HepG2 (cell line): ENCODE data around the gene SUN5. TPM values are rescaled to one million over a fixed set of nuclear protein-coding genes. Genes with fewer than 3 reads are reported as not detected.
A peak's percentile ranks its signal among the peaks of the same experiment; 100 is the strongest.

Experiments used
- BCLAF1 ChIP-seq: fragments of 450-650 bp; IDR thresholded peaks from 2 replicates; pipeline ENCODE4 v1.6.1; 2017; ENCODE audit warnings: mild to moderate bottlenecking
- ETV6 ChIP-seq: sonication (generic); formaldehyde crosslinking; conservative IDR thresholded peaks from 2 replicates; pipeline ENCODE4 v1.4.0; 2020; ENCODE audit warnings: missing genetic modification reagents
- GATAD1 ChIP-seq: IDR thresholded peaks from 2 replicates; pipeline ENCODE4 v1.6.1; 2016; ENCODE audit warnings: missing genetic modification reagents, missing compliant biosample characterization
- GMEB1 ChIP-seq: sonication (generic); formaldehyde crosslinking; IDR thresholded peaks from 2 replicates; pipeline ENCODE4 v1.5.1; 2020; ENCODE audit warnings: missing genetic modification reagents, mild to moderate bottlenecking, borderline replicate concordance
- NFKBIZ ChIP-seq: IDR thresholded peaks from 2 replicates; pipeline ENCODE4 v1.6.1; 2018; ENCODE audit warnings: missing genetic modification reagents, missing compliant biosample characterization
- POLR2A ChIP-seq, 2 experiments: IDR thresholded peaks; 2 replicates each; pipeline ENCODE4 v1.6.1; 2011; ENCODE audit warnings: low read depth in 2 of 2, low read length in 2 of 2, mild to moderate bottlenecking in 1 of 2, moderate library complexity in 1 of 2; ENCODE audit not compliant: insufficient read depth in 1 of 2
- SIN3B ChIP-seq: fragments of 150-350 bp; IDR thresholded peaks from 2 replicates; pipeline ENCODE4 v1.6.1; 2014; ENCODE audit warnings: low read length
- SKI ChIP-seq: fragments of 450-650 bp; IDR thresholded peaks from one replicate; pipeline ENCODE4 v1.6.1; 2018; ENCODE audit warnings: mild to moderate bottlenecking; ENCODE audit not compliant: partially characterized antibody
- ZFP37 ChIP-seq: sonication (generic); formaldehyde crosslinking; IDR thresholded peaks from 2 replicates; pipeline ENCODE4 v1.4.0; 2020; ENCODE audit warnings: missing genetic modification reagents, borderline replicate concordance
- ZNF550 ChIP-seq: sonication (generic); formaldehyde crosslinking; IDR thresholded peaks from 2 replicates; pipeline ENCODE4 v1.4.0; 2020; ENCODE audit warnings: mild to moderate bottlenecking, missing genetic modification reagents, borderline replicate concordance
- ZNF678 ChIP-seq: sonication (generic); formaldehyde crosslinking; IDR thresholded peaks from 2 replicates; pipeline ENCODE4 v1.4.0; 2020; ENCODE audit warnings: mild to moderate bottlenecking, missing genetic modification reagents
- ZSCAN31 ChIP-seq: sonication (generic); formaldehyde crosslinking; IDR thresholded peaks from 2 replicates; pipeline ENCODE4 v1.5.0; 2020; ENCODE audit warnings: low read depth, mild to moderate bottlenecking, missing genetic modification reagents
- polyA plus RNA-seq, 8 experiments: library from polyadenylated mRNA; depleted of rRNA in 3 of 8; stranded (reverse) in 7 of 8; unstranded in 1 of 8; fragments of >200 nt; fragmentation: Illumina TruSeq in 4 of 8; extraction: Trizol in 4 of 8; gene quantifications; 2 replicates each; pipeline versions ENCODE4 v1.2.1 to v1.2.3, GENCODE V29; 2011 to 2016; ENCODE audit warnings: low read depth in 4 of 8, missing spikeins in 1 of 8, mixed read lengths in 1 of 8; ENCODE audit not compliant: insufficient read depth in 1 of 8
- total RNA-seq, 5 experiments: library from RNA; depleted of rRNA; stranded (reverse); fragments of >200 nt; fragmentation: Illumina TruSeq; extraction: Trizol; gene quantifications; 2 replicates each; pipeline ENCODE4 v1.2.3, GENCODE V29; 2016; ENCODE audit warnings: low read depth in 1 of 5
- TF ChIP-seq, protein P1 (sequence below): sonication (generic); formaldehyde crosslinking; IDR thresholded peaks from 2 replicates; pipeline ENCODE4 v1.5.0; 2020; ENCODE audit warnings: missing genetic modification reagents
- TF ChIP-seq, protein P2 (sequence below), 2 experiments: sonication (generic) in 1 of 2; formaldehyde crosslinking in 1 of 2; IDR thresholded peaks; 2 replicates each; pipeline versions ENCODE4 v1.6.1 to v1.9.0; 2014 to 2022; ENCODE audit warnings: antibody characterized with exemption in 1 of 2, borderline replicate concordance in 1 of 2, inconsistent platforms in 1 of 2, low read depth in 1 of 2, missing genetic modification reagents in 1 of 2

SUN5 gene
- total and polyA plus RNA-seq, 2 of the 13 experiments (the other 11 are each of a cell fraction or from before 2014, with no cell fraction given) = not detected

DNA sequence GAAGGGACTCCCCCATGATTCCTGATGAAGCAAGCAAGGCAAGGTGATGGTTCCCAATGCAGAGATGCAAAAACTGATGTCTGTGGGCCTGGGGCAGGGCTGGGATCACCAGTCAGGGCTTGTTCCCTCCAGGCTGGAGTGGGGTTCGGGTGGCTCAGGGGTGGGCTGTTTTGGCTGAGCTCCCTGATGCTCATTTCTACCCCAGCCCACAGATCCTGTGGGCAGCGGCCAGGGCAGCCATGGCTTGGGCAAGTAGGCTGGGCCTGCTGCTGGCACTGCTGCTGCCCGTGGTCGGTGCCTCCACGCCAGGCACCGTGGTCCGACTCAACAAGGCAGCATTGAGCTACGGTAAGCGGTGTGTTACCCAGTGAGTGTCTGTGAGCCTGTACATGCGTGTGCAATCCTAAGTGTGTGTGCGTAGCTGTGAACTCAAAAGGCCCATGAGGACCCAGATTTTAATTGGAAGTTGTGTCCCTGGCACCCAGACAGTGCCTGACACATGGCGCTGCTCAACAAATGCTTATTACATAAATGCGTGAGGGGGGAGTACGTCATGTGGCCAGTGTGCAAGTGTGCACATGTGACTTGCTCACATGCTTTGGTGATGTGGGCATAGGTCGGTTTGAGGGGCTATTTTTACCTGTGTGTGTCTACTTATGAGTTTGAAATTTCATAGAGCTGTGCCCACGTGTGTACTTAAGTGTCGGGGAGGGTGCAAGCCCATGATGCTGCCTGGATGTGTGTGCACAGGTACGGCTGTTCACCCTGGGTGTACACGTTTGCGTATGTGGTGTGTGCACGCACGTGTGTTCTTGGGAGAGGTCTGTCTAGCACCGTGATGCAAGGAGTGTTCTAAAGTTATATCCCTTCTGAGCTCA is 4.3 kb upstream of the SUN5 start (continued):
- TF ChIP-seq, protein P1, sequence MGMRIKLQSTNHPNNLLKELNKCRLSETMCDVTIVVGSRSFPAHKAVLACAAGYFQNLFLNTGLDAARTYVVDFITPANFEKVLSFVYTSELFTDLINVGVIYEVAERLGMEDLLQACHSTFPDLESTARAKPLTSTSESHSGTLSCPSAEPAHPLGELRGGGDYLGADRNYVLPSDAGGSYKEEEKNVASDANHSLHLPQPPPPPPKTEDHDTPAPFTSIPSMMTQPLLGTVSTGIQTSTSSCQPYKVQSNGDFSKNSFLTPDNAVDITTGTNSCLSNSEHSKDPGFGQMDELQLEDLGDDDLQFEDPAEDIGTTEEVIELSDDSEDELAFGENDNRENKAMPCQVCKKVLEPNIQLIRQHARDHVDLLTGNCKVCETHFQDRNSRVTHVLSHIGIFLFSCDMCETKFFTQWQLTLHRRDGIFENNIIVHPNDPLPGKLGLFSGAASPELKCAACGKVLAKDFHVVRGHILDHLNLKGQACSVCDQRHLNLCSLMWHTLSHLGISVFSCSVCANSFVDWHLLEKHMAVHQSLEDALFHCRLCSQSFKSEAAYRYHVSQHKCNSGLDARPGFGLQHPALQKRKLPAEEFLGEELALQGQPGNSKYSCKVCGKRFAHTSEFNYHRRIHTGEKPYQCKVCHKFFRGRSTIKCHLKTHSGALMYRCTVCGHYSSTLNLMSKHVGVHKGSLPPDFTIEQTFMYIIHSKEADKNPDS = no peak; the same call in none of the 2 replicates
- no peak for TF ChIP-seq GATAD1
- no peak; the same call in 1 of the 2 replicates for TF ChIP-seq ETV6
- peak; percentile 10 to 47; a peak in 3 of 4 replicates for TF ChIP-seq POLR2A (IDR thresholded peaks at IDR 0.05; ENCODE audit: insufficient read depth in 1 of 2, low read depth in 2 of 2, low read length in 2 of 2)
- no peak for TF ChIP-seq ZFP37
- no peak for TF ChIP-seq GMEB1 (CRISPR knock-in tag)
- TF ChIP-seq ZNF678 (CRISPR knock-in tag) = no peak
- TF ChIP-seq ZSCAN31 = no peak; the same call in 1 of the 2 replicates
- 0 out of 2 replicates have a peak, but pooled peaks have one; percentile 14 for TF ChIP-seq NFKBIZ (CRISPR knock-in tag)
- TF ChIP-seq, protein P2, sequence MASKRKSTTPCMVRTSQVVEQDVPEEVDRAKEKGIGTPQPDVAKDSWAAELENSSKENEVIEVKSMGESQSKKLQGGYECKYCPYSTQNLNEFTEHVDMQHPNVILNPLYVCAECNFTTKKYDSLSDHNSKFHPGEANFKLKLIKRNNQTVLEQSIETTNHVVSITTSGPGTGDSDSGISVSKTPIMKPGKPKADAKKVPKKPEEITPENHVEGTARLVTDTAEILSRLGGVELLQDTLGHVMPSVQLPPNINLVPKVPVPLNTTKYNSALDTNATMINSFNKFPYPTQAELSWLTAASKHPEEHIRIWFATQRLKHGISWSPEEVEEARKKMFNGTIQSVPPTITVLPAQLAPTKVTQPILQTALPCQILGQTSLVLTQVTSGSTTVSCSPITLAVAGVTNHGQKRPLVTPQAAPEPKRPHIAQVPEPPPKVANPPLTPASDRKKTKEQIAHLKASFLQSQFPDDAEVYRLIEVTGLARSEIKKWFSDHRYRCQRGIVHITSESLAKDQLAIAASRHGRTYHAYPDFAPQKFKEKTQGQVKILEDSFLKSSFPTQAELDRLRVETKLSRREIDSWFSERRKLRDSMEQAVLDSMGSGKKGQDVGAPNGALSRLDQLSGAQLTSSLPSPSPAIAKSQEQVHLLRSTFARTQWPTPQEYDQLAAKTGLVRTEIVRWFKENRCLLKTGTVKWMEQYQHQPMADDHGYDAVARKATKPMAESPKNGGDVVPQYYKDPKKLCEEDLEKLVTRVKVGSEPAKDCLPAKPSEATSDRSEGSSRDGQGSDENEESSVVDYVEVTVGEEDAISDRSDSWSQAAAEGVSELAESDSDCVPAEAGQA (IDR thresholded peaks at IDR 0.05; ENCODE audit: low read depth) = peak; percentile 40; the same call in 1 of the 2 replicates
- TF ChIP-seq, protein P2 (CRISPR knock-in tag; IDR thresholded peaks at IDR 0.05; ENCODE audit: borderline replicate concordance) = peak; percentile 80
- no peak for TF ChIP-seq SKI
- TF ChIP-seq ZNF550 (CRISPR knock-in tag) = 0 out of 2 replicates have a peak, but pooled peaks have one; percentile 64
- TF ChIP-seq BCLAF1 = no peak
- TF ChIP-seq SIN3B = no peak
